Dendritic cell treated with granulocyte-macrophage colony-stimulating factor and Interleukin-4, amounts not matched to agents 40 ng/mL and 50 ng/mL, for 4 days (primary cell): ENCODE results near the gene CHP2.
"Not testable (repeated sequence)": the region's sequence is repeated elsewhere in the genome, so short reads cannot be mapped to it uniquely, and the experiment has no call there.

Experiments used
- H3K27ac Mint-ChIP-seq: one replicate; pipeline ENCODE4 v1.8.0; 2022; ENCODE audit warnings: mild to moderate bottlenecking, mixed read lengths
- H3K27me3 Mint-ChIP-seq: one replicate; pipeline ENCODE4 v1.8.0; 2022; ENCODE audit warnings: mild to moderate bottlenecking, mixed read lengths
- H3K36me3 Mint-ChIP-seq: one replicate; pipeline ENCODE4 v1.8.0; 2022; ENCODE audit warnings: low read depth, mixed read lengths
- H3K4me1 Mint-ChIP-seq: one replicate; pipeline ENCODE4 v1.8.0; 2022; ENCODE audit warnings: low read depth, mixed read lengths
- H3K4me3 Mint-ChIP-seq: one replicate; pipeline ENCODE4 v1.8.0; 2022; ENCODE audit warnings: mild to moderate bottlenecking, moderate library complexity, mixed read lengths
- H3K9me3 Mint-ChIP-seq: one replicate; pipeline ENCODE4 v1.8.0; 2022; ENCODE audit warnings: mixed read lengths
- intact Hi-C: fragments of 100-400 bp; cut with micrococcal nuclease; formaldehyde crosslinking; loops from one replicate; pipeline ENCODE4 v1.15.0; 2022

The CHP2 gene

DNA sequence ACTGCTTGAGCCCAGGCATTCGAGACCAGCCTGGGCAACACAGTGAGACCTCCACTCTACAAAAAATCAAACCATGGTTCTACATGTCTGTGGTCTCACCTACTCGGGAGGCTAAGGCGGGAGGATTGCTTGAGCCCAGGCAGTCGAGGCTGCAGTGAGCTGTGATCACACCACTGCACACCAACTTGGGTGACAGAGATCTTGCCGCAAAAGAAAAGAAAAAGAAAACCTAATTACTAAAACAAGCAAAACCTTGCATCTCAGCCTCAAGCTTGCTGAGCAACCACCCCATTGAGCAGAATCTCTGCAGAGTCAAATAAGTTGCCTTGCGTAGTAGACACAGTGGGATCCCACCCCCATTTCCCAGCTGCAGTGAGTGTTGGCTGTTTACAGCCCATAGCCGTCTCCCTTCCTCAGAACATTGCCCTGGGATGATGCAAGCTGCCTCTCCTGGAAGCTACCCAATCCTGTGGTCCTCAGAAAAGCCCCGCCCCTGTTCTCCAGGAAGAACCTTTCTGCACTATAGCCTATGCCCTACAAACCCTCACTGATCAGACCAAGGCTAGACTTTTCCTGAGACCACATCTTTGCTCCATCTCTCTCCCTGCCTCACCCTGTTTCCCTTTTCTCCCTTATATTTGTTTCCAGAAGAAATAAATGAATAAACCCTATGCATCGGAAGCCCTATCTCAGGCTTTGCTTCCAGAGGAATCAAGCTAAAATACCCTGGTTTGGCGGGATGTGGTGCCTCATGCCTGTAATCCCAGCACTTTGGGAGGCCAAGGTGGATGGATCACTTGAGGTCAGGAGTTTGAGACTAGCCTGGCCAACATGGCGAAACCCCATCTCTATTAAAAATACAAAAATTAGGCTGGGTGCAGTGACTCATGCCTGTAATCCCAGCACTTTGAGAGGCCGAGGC, 25.1 kb upstream of the CHP2 start:
- H3K27ac Mint-ChIP-seq: no peak overlapping the region
- no peaks in the 10 kb centered on the region for H3K36me3 Mint-ChIP-seq
- H3K9me3 Mint-ChIP-seq: no peaks in the 10 kb centered on the region
- peaks cover 11% of the 10 kb centered on the region for H3K4me1 Mint-ChIP-seq
- H3K27me3 Mint-ChIP-seq: peaks cover 5% of the 10 kb centered on the region
- intact Hi-C loops: loop anchor here (10.0 kb wide), 1 partner anchor 775 kb away; no protein-coding TSS in a partner anchor
- H3K4me3 Mint-ChIP-seq: no peak overlapping the region

DNA sequence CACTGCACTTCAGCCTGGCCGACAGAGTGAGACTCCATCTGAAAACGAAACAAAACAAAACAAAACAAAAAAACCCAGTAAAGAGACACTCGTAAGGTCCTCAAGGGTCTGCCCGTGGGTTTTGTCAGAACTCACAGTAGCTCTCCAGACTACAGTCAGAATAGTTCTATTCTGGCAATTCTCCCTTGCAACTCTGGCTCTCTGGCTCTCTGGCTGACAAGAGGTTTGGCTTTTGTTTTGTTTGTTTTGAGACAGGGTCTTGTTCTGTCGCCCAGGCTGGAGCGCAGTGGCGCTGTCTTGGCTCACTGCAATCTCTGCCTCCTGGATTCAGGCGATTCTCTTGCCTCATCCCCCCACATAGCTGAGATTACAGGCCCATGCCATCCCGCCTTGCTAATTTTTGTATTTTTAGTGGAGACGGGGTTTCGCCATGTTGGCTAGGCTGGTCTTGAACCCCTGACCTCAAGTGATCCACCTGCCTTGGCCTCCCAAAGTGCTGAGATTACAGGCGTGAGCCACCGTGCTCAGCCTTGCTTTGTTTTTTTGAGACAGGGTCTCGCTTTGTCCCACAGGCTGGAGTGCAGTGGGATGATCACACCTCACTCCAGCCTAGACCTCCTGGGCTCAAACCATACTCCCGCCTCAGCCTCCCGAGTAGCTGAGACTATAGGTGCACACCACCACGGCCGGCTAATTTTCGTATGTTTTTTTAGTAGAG, 20.5 kb upstream of the CHP2 start:
- peaks cover 11% of the 10 kb centered on the region for H3K4me1 Mint-ChIP-seq
- H3K36me3 Mint-ChIP-seq: no peaks in the 10 kb centered on the region
- no peak overlapping the region for H3K27ac Mint-ChIP-seq
- intact Hi-C loops: loop anchor here (1.0 to 10.0 kb wide), 2 partner anchors 302 to 770 kb away; no protein-coding TSS in a partner anchor
- H3K4me3 Mint-ChIP-seq: no peak overlapping the region
- no peaks in the 10 kb centered on the region for H3K9me3 Mint-ChIP-seq
- peaks cover 6% of the 10 kb centered on the region for H3K27me3 Mint-ChIP-seq

DNA sequence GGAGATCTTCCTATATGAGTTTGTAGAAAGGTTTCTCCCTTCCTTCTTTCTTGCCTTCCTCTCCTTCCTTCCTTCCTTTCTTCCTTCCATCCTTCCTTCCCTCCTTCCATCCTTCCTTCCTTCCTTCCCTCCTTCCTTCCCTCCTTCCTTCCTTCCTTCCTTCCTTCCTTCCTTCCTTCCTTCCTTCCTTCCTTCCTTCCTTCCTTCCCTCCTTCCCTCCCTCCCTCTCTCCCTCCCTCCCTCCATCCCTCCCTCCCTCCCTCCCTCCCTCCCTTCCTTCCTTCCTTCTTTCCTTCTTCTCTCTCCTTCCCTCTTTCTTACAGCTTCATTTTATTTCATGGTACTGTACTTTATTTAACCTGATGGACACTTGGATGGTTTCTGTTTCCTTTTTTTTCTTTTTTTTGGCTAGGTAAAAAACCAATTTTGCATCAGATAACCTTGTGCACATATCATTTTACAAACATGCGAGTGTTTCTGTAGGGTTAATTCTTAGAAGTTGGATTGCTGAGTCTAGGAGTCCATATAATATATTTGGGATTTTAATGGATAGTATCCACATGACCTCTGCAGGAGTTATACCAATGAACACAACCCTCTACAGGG, 17.3 kb upstream of the CHP2 start:
- H3K9me3 Mint-ChIP-seq, H3K27me3 Mint-ChIP-seq, H3K4me1 Mint-ChIP-seq, H3K27ac Mint-ChIP-seq, H3K36me3 Mint-ChIP-seq, H3K4me3 Mint-ChIP-seq: not testable (repeated sequence)
- intact Hi-C loops: loop anchor here (10.0 kb wide), 1 partner anchor 767 kb away; no protein-coding TSS in a partner anchor

DNA sequence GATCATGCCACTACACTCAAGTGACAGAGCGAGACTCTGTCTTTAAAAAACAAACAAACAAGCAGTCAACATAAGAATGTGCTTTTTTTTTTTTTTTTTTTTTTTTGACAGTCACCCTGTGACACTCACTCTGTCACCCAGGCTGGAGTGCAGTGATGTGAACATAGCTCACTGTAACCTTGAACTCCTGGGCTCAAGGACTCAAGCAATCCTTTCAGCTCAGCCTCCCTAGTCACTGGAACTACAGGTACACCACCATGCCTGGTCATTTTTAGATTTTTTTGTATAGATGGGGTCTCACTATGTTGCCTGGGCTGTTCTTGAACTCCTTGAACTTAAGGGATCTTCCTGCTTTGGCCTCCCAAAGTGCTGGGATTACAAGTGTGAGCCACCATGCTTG, 15.3 kb upstream of the CHP2 start:
- intact Hi-C loops: loop anchor here (10.0 kb wide), 1 partner anchor 765 kb away; no protein-coding TSS in a partner anchor
- Mint-ChIP-seq H3K4me1 (peaks cover 6% of the 10 kb centered on the region), H3K27ac (no peak overlapping the region), H3K4me3 (no peak overlapping the region), H3K36me3 (no peaks in the 10 kb centered on the region), H3K27me3 (peaks cover 20% of the 10 kb centered on the region), H3K9me3 (no peaks in the 10 kb centered on the region)

DNA sequence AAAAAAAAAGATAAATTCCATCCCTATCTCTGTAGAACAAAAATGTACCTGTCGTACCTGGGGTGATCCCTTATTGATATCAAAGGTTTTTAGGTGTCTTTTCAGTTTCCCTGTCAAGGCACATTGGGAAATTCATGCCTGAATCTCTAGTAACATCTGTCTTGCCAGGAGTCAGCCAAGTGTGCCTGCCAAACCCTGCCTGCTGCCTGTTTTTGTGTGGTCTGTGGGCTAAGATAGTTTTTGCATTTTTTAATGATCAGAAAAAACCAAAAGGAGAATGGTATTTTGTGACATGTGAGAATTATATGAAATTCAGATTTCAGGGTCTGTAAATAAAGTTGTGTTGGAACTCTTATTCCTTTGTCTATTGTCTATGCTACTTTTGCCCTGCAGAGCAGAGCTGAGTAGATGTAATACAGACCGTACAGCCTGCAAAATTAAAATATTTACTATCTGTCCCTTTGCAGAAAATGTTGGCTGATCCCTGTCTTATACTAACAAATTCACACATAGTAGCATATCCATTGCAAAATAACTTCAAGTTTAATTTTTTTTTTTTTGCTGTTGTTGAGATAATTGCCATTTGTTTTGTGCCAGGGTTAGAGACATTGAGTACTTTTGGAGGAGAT, 13.0 kb upstream of the CHP2 start:
- Mint-ChIP-seq H3K9me3 (no peaks in the 10 kb centered on the region), H3K4me3 (no peak overlapping the region), H3K36me3 (no peaks in the 10 kb centered on the region), H3K27me3 (peaks cover 26% of the 10 kb centered on the region), H3K27ac (no peak overlapping the region), H3K4me1 (no peaks in the 10 kb centered on the region)
- intact Hi-C loops: no loop called here

- intact Hi-C loops: no loop called here
- peaks cover 34% of the 10 kb centered on the region for H3K27me3 Mint-ChIP-seq
- no peaks in the 10 kb centered on the region for H3K36me3 Mint-ChIP-seq
- H3K9me3 Mint-ChIP-seq: no peaks in the 10 kb centered on the region
- H3K27ac Mint-ChIP-seq: no peak overlapping the region
- no peak overlapping the region for H3K4me3 Mint-ChIP-seq
- H3K4me1 Mint-ChIP-seq: no peaks in the 10 kb centered on the region
Observed at GRCh38 chr16:23742766-23743165, 12.1 kb upstream of the CHP2 start.

DNA sequence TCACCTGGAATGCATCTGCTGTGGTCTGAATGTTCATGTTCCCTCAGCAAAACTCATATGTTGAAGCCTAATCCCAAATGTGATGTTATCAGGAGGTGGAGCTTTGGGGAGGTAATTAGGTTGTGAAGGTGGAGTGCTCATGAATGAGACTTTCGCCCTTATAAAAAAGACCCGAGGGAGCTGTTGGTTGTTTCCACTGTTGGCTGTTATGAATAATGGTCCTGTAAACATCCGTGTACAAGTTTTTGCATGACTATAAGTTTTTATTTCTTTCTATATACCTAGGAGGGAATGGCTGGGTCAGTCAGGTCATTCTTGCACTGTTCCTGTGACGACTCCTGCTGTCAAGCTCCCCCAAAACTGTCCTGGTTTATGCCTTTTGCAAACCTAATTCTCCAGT, 9.6 kb upstream of the CHP2 start:
- peaks cover 33% of the 10 kb centered on the region for H3K27me3 Mint-ChIP-seq
- H3K9me3 Mint-ChIP-seq: no peaks in the 10 kb centered on the region
- H3K4me3 Mint-ChIP-seq: no peak overlapping the region
- intact Hi-C loops: no loop called here
- H3K36me3 Mint-ChIP-seq: no peaks in the 10 kb centered on the region
- H3K27ac Mint-ChIP-seq: no peak overlapping the region
- H3K4me1 Mint-ChIP-seq: no peaks in the 10 kb centered on the region

DNA sequence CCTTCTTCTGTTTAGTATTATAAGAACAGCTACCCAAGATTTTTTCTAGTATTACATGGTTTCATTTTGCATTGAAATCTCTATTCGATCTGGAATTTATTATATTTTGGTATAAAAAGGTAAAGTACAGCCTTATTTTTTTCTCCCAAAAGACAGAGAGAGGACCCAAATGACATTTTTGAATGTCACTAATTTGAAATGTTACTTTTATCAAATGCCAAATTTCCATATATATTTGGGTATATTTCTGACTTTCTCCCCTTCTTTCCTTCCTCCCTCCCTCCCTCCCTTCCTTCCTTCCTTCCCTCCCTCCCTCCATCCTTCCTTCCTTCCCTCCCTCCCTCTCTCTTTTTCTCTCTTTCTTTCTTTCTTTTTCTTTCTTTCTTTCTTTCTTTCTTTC, 6.2 kb upstream of the CHP2 start:
- no peak overlapping the region for H3K4me3 Mint-ChIP-seq
- intact Hi-C loops: no loop called here
- H3K27ac Mint-ChIP-seq: no peak overlapping the region
- H3K27me3 Mint-ChIP-seq: peaks cover 40% of the 10 kb centered on the region
- H3K36me3 Mint-ChIP-seq: no peaks in the 10 kb centered on the region
- H3K4me1 Mint-ChIP-seq: no peaks in the 10 kb centered on the region
- no peaks in the 10 kb centered on the region for H3K9me3 Mint-ChIP-seq

DNA sequence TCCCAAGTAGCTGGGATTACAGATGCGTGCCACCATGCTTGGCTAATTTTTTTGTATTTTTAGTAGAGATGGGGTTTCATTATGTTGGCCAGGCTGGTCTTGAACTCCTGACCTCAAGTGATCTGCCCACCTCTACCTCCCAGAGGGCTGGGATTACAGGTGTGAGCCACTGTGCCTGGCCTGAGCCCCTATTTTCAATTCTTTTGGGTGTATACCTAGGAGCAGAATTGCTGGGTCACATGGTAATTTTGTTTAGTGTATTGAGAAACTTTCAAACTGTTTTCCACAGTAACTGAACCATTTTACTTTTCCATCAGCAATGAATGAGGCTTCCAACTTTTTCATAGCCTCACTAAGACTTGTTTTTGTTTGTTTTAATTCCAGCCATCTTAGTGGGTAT, 3.8 kb upstream of the CHP2 start:
- H3K4me1 Mint-ChIP-seq, H3K9me3 Mint-ChIP-seq, H3K4me3 Mint-ChIP-seq, H3K27ac Mint-ChIP-seq, intact Hi-C loops, H3K36me3 Mint-ChIP-seq: not testable (repeated sequence)
- peaks cover 58% of the 10 kb centered on the region for H3K27me3 Mint-ChIP-seq

DNA sequence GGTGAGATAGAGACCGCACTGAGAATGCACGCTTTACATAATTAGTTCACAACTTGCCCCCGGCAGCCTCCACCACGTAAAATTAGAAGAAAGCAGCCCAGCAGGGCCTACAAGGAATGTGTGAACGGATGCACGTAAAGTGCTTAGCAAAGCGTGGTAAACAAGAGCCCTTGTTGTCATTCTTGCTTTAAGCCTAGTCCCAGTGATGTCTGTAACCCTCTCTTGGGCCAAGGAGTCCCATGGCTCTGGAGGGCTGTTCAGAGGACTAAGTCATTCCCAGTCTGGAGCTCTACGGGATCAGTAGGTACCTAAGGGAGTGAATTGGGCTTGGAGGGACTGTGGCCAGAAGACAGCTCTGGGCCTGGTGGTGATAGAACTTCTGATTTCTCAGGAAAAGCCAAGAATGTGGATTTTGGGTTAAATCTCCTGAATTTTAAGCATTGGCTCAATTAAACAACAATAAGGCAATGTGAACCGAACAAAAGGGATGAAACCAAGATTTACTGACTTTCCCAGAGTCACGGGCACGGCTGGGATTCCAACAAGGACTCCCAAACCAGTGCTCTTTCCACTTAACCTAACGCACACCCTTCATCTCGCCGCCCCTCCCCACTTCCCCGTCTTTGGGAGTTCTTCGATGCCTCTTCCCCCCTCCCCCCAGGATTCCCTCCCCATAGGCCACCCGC, 775 bp upstream of the CHP2 start:
- no peaks in the 10 kb centered on the region for H3K9me3 Mint-ChIP-seq
- peaks cover 71% of the 10 kb centered on the region for H3K27me3 Mint-ChIP-seq
- no peaks in the 10 kb centered on the region for H3K36me3 Mint-ChIP-seq
- H3K4me1 Mint-ChIP-seq: no peaks in the 10 kb centered on the region
- no peak overlapping the region for H3K4me3 Mint-ChIP-seq
- intact Hi-C loops: no loop called here
- no peak overlapping the region for H3K27ac Mint-ChIP-seq

- H3K4me3 Mint-ChIP-seq: no peak overlapping the region
- no peaks in the 10 kb centered on the region for H3K9me3 Mint-ChIP-seq
- peaks cover 75% of the 10 kb centered on the region for H3K27me3 Mint-ChIP-seq
- intact Hi-C loops: no loop called here
- H3K4me1 Mint-ChIP-seq: peaks cover 5% of the 10 kb centered on the region
- H3K36me3 Mint-ChIP-seq: no peaks in the 10 kb centered on the region
- no peak overlapping the region for H3K27ac Mint-ChIP-seq
Observed at GRCh38 chr16:23755484-23755809, 621 bp downstream of the CHP2 start.

DNA sequence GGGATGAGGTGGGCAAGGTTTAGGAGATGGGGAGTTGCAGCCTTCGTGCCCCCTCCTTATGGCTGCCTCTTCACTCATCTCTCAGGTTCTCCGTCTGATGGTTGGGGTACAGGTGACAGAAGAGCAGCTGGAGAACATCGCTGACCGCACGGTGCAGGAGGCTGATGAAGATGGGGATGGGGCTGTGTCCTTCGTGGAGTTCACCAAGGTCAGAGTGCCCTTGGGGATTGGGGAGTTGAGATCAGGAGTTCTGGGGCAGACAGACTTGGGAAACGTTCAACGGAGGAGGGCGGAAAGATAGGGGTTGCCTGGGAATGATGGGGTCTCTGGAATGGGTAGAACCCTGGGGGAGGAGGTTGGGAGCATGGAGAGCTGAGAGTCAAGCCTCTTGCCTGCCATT, 2.3 kb downstream of the CHP2 start:
- H3K27me3 Mint-ChIP-seq: peaks cover 67% of the 10 kb centered on the region
- H3K9me3 Mint-ChIP-seq: no peaks in the 10 kb centered on the region
- peaks cover 6% of the 10 kb centered on the region for H3K4me1 Mint-ChIP-seq
- H3K27ac Mint-ChIP-seq: no peak overlapping the region
- no peaks in the 10 kb centered on the region for H3K36me3 Mint-ChIP-seq
- H3K4me3 Mint-ChIP-seq: no peak overlapping the region
- intact Hi-C loops: no loop called here

- Mint-ChIP-seq H3K36me3 (no peaks in the 10 kb centered on the region), H3K9me3 (no peaks in the 10 kb centered on the region), H3K27ac (no peak overlapping the region), H3K4me1 (peaks cover 6% of the 10 kb centered on the region), H3K4me3 (no peak overlapping the region), H3K27me3 (peaks cover 65% of the 10 kb centered on the region)
- intact Hi-C loops: no loop called here
Observed at GRCh38 chr16:23757937-23758619, 3.3 kb downstream of the CHP2 start.
